Ramos (cell line): ENCODE data around the gene PLEKHA4.

Experiments
- in situ Hi-C: fragments of 300-500 bp; cut with MboI; formaldehyde crosslinking; loops from one replicate; pipeline ENCODE4 v1.14.3; 2022; ENCODE audit warnings: low sequenced_read_pairs; ENCODE audit not compliant: unreplicated experiment

Gene PLEKHA4

DNA sequence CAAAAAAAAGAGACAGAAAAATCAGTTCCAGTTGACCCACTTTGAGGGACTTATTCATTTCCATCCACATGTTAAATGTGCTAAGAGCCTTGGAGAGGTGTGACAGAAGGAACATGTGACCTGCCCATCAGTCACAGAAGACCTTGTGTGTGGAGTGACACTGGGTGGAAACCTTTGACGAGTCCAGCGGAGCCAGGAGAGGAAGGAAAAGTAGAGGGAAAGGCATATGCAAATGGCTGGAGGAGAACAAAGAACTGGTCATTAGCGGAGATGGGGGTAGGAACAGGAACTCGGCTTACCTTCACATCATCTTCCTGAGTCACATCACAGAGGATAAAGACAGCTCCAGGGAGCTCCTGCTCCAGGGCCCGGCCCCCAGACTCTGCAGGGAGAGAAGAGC lies 34.4 kb downstream of the PLEKHA4 start:
- in situ Hi-C loops: no loop called here

DNA sequence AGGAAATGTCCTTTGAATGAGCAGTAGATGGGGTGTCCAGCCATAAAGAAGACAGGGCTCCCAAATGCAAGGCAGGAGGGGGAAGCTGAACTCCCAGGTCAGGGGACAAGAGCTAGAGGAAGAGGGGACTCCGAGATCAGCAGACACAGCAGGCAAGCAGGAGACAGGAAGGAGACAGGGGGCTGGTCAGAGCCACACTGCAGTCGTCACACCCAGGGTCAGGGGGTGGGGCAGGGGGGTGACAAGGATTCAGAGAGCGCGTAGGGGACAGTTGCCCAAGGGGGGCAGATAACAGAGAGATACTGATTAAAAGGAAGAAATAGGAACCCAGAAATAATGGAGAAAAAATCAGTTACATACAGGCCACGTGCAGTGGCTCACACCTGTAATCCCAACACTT lies 35.4 kb downstream of the PLEKHA4 start:
- in situ Hi-C loops: no loop called here

DNA sequence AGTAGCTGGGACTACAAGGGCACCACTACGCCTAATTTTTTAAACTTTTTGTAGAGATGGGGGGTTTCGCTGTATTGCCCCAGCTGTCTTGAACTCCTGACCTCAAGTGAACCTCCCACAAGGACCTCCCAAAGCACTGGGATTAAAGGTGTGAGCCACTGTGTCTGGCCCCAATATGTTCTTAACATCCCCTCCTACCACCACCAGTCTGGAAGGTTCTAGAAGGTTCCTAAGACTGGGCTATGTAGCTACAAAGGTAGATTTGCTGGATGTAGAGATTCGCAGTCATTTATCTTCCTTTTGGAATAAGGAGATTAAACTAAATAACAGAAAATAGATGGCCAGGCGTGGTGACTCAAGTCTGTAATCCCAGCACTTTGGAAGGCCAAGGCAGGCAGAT lies 37.5 kb downstream of the PLEKHA4 start:
- in situ Hi-C loops: no loop called here

DNA sequence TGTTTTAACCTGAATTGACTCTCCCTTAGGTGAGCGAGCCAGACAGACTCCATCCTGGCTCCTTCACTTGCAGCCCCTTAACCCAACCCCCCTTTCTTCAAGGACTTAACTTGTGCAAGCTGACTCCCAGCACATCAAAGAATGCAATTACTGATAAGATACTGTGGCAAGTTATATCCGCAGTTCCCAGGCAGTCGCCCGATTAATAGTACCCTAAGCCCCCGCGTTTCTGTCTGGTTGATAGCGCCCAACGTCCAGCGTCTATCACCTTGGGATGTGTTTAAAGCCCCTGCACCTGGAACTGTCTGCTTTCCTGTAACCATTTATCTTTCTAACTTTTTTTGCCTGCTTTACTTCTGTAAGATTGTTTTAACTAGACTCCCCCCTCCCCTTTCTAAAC lies 38.3 kb downstream of the PLEKHA4 start:
- in situ Hi-C loops: no loop called here

DNA sequence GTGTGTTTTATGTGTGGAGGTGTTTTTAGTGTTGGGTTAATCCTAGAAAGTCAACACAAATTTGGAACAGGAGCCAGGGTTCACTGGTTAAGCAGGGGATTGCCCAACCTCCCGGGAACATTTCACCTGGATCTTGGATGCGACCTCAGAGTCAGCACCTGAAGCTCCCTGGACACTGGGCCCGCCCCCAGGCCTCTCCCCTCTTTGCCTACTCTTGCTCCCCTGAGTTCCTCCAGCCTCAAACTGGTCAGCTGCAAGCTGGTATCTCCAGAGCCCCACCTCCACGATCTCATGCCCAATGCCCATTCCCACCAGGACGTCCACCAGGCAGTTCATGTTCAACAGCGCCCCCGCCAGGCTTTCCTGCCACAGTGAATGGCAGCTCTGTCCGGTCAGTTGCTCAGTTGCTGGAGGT lies 41.8 kb downstream of the PLEKHA4 start:
- in situ Hi-C loops: no loop called here

DNA sequence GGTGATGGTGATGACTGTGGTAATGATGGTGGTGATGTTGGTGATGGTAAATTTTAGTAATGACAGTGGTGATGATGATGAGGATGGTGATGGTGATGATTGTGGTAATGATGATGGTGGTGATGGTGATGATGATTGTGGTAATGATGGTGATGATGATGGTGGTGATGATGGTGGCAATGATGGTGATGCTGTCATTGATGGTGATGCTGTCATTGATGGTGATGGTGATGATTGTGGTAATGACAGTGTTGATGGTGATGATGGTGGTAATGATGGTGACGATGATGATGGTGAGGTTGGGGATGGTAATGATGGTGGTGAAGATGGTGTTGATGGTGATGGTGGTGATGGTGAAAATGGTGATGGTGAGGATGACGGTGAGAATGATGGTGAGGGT lies 45.9 kb downstream of the PLEKHA4 start:
- in situ Hi-C loops: no loop called here

DNA sequence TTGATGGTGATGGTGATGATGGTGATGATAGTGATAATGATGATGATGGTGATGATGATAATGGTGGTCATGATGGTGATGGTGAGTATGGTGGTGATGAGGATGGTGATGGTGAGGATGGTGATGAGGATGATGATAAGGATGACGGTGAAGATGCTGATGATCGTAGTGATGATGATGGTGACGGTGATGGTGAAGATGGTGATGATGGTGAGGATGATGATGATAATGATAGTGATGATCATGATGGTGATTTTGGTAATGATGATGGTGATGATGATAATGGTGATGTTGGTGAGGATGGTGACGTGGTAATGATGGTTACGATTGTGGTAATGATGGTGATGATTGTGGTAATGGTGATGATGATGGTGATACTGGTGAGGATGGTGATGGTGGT lies 46.8 kb downstream of the PLEKHA4 start:
- in situ Hi-C loops: no loop called here

DNA sequence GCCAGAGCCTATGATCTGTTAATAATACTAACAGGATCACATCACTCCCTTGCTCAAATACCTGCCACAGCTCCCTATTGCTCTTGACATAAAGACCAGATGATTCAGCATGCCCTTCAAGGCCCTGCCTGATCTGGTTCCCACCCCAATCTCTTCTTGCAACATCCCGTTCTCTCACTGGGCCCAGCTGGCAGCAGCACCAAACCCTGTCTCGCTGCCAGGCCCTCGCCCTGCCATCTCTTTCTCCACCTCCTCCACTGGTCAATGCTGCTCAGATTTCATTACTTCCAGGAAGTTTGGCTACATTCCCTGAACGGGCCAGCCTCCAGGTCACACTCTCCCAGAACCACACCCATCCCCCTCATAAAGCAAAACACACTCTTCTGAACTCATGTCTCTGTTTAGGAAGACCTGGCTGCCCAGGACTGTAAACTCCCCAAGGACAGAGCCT lies 49.0 kb downstream of the PLEKHA4 start:
- in situ Hi-C loops: no loop called here

DNA sequence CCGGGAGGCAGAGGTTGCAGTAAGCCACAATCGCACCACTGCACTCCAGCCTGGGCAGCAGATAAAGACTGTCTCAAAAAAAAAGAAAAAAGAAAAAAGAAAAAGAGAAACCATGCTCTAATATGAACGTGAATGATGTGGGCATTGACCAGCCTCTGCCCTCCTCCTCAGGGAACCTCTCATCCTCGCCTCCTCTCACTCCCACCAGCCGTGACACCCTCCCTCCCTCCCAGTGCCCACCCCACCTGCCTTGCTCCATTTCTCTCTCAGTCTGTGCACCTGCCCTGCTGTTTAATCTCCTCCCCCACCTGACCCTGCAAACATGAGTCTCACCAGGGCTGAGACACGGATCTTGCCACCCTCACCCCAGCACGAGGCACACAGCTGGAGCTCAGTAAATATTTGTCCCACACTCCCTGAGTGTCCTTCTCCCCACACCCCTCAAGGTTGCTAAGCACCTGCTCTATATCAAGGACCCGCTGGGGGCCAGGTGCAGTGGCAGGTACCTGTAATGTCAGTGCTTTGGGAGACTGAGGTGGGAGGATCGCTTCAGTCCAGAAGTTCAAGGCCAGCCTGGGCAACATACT lies 50.1 kb downstream of the PLEKHA4 start:
- in situ Hi-C loops: no loop called here

DNA sequence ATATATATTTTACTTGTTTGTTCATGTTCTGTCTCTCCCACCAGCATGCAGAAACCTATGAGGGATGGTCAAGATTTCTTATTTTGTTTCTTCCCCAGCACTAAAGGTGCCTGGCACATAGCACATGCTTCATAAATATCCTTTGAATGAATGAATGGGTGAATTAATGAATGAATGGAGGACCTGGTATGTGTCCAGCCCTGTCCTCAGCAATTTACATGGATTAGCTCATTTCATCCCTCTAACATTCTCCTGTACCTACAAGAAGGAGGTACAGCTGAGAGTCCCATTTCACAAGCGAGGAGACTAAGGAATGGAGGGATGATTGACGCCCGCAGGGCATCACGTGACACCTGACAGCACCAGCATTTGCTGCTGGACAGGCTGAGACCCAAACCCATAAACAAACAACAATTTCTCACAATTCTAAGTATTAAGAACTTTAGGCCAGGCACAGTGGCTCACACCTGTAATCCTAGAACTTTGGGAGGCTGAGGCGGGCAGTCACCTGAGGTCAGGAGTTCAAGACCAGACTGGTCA lies 50.8 kb downstream of the PLEKHA4 start:
- in situ Hi-C loops: no loop called here

DNA sequence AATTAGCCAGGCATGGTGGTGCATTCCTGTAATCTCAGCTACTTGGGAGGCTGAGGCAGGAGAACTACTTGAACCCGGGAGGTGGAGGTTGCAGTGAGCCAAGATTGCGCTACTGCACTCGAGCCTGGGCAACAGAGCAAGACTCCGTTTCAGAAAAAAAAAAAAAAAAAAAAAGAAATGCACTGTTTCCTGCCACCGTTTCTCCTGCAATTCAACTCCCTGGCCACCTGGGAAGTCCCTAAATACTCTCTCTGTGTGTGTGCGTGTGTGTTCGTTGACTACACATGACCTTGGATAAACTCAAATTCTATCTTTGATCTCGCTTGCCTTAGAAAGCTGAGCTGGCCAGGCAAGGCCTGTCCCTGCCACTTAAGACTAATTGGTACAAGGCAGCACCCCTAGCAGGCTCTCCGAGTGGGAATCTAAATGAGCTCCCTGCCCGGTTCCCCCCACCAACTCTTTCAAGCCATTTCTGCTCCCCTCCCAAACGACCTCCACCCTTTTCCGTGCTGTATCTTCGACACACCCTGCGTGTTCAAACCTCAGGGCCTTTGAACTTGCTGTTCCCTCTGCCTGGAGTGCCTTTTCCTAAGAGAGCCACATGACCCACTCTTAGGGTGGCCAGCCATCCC lies 52.4 kb downstream of the PLEKHA4 start:
- in situ Hi-C loops: no loop called here

DNA sequence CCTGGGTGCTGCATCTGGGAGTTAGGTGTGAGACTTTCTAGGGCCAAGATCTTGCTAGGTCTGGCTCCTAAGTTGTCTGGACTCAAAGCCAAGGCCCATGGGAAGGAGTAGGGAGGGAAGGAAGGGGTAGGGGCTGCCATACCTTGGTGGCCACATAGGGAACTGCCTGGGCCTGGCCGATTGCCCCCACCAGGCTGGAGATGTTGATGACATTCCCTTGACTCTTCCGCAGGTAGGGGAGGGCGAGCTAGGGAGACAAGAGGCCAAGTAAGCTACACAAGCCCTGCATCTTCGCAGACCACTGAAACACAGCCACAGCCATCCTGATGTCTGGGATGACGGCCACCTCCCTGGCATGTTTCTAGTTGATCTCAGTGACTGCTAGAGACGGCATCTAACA lies 53.5 kb downstream of the PLEKHA4 start:
- in situ Hi-C loops: no loop called here

DNA sequence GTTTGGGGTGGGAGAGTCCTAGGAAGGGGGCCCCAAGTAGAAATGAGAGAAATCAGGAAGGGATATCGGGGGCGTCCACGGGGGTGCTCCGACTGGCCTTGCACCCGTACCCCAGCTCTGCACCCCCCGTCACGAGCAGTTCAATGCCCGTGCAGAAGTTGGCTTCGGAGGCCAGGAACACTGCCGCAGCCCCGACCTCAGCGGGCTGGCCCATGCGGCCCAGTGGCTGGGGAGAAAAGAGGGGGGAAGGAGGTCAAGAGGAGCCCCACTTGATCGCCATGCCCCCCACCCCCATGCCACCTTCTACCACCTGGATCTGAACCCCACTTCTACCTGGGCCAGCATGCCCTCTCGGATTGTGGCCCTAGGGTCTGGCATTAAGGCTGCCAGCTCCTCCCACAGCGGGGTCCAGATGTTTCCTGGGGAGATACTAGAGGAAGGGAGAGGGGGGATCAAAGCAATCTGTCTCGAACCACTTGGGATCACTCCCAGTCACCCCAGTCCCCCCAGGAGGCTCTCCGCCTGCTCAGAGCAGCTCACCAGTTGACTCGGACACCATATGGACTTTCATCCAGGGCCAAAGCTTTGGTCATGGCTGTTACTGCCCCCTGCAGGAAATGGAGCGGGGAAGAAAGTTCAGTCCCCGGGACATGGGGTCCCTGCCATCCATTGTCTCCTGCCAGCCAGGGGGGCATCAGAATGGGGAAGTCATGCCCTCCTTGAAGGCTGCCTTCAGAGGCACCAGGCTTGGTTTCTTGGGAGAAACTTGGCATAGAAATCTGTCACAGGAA lies 55.1 kb downstream of the PLEKHA4 start:
- in situ Hi-C loops: no loop called here

DNA sequence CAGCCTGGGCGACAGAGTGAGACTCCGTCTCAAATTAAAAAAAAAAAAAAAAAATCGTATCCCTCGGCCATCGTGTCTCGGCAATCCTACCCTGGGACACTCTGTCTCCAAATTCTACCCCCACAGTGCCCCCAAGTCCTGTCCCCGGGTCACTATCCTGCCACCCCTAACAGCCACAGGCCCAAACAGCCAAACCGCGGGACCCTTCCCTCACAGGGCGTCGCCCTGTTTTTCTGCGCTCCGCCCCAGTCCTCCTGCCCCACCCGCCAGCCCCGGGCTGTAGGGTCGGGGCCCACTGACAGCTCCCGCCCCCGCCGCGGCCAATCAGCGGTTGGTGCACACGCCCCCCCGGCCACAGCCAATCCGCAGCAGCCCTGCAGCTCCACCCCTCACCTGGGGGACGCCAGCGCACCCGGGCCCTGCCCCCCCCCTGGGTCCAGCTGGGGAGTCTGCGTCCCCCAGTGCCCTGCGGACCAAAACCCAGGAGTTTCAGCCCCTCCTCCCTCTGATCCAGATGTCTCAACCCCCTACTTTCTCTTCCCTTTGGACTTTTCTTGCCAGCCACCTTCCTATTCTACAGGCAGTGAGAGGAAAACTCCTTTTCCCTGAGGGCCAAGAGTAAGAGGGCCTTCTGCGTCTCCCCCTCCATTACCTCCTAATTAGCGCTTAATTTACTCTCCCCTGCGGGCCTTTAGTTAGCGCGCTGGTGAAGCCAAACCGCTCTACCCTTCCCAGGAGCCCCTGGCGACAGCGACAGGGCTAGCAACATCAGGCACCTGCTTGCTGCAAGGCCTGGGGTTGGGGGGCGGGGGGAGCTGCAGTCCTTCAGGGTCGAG lies 56.1 kb downstream of the PLEKHA4 start:
- in situ Hi-C loops: no loop called here

DNA sequence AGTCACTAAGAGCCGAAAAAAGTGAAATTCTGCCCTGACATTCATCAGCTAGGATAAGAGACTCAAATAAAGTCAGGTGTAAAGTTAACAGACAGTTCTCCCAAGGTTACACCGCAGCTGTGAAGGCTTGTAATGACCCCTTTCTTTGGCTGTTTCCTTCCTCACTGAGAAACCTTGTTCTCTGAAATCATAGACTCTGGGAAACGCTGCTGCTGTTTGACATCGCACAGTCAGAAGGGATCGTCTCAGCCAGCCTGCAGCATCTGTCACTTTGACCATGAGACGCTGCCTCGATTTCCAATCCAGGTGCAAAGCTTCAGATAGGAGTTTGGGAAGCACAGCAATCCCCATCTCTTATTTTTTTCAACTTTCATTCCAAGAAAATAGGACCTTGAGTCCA lies 58.3 kb downstream of the PLEKHA4 start:
- in situ Hi-C loops: no loop called here

DNA sequence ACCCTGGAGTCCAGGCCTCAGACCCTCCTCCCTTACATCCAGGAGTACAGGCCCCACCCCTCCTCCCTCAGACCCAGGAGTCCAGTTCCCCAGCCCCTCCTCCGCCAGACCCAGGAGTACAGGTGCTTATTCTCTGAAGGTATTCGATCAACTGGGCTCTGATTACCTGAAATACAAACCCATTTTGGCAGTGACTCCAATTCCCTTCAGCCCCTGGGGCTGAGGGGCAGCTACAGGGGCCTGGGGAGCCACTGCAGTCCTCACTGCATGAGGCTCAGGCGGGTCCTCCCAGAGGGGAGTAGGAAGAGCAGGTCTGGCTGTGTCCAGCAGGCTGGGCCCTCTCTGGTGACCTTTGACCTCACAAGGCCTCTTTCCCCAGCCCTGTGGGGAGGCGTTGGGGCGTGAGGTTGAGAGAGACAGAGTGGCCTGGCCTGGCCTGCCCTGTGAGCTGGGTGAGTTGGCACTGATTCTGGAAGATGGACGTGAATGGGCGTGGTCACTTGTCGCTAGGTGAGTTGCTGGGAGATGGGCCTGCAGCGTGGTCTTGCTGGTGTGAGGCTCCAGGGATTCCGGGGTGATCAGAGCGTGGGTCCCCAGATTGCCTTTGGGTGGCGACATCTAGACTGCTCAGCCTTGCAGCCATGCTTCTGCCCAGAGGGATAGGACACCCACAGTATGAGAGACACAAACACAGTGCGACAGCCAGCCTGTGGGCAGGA lies 60.7 kb downstream of the PLEKHA4 start:
- in situ Hi-C loops: no loop called here

DNA sequence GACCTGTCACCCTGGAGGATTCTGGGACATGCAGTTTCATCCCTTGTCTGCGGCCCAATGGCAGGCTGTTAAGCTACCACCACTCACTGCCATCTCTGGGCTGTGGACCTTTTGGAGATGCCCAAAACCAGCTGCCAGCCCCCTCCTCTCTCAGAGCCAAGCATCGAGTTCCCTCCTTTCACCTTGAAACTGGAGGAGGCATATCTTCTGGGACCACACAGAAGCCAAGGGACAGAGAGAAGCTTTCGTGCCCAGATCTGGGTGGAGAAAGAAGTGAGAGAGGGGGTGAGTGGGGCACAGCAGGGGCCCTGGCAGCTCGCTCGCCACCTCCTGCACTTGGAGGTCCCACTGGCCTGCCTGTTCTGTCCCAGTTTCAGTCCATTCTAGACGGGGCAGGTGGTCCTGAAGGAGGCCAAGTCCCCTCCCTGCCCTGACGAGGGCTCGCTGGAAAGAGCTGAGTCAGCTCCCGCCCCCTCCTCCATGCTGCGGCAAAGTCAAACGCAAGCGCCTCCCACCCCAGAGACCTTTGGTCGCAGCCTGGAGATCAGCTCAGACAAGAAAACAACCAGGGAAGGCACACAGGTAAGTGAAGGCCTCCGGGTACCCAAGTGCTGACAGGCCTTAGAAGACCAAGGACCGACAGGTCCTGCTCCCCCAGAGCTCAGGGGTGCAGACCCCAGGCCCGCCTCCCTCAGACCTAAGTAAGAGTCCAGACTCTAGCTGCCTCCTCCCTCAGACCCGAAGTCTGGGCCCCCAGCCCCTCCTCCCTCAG lies 61.4 kb downstream of the PLEKHA4 start:
- in situ Hi-C loops: no loop called here

DNA sequence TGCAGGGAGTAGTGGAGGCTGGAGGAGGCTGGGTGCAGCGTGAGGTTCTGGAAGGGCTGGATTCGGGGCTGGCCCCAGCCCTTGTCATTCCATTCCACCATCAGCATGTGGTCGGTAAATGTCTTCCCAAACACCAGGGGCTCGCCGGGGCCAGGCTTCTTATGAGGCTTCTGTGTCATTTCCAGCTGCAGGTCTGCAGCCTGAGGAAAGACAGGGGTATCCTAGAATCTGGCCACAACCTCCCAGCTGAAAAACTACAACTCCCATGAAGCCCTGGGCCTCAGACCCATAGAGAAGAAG lies 61.9 kb downstream of the PLEKHA4 start:
- in situ Hi-C loops: no loop called here

DNA sequence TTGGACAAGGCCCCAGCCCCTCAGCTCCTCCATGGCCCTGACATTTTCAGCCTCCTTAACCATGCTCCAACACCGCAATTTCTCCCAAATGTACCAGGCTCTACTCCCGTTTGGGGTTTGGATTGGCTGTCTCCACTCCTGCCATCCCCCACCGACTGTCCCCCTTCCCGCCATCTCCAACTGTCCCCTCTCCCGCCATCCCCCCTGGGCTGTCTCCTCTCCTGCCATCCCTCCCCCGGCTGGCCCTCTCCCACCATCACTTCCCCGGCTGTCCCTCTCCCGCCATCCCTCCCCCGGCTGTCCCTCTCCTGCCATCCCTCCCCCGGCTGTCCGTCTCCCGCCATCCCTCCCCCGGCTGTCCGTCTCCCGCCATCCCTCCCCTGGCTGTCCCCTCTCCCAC lies 63.0 kb downstream of the PLEKHA4 start:
- in situ Hi-C loops: no loop called here
